Fibroblast of the aortic adventitia (primary cell): ENCODE measurements around the gene RLF. TPM values are rescaled to one million over a fixed set of nuclear protein-coding genes. Genes with fewer than 3 reads are reported as not detected.

Experiments used
- DNase-seq: peaks from one replicate; pipeline ENCODE4 v3.0.0-alpha.2; 2010; ENCODE audit warnings: low read depth
- H3K4me3 ChIP-seq: 2 replicates; pipeline ENCODE4 v1.5.1; 2011; ENCODE audit warnings: low read depth, mild to moderate bottlenecking, control low read depth, low read length, moderate library complexity
- total RNA-seq: library from RNA; depleted of rRNA; stranded (reverse); fragments of >200 nt; gene quantifications from 2 replicates; pipeline ENCODE4 v1.2.3, GENCODE V29; 2012; ENCODE audit warnings: low replicate concordance
- TF ChIP-seq, protein P1 (sequence below): IDR thresholded peaks from 2 replicates; pipeline ENCODE4 v1.5.1; 2011; ENCODE audit warnings: mild to moderate bottlenecking, low read length, control low read depth, inconsistent platforms; ENCODE audit not compliant: insufficient read depth

RLF gene
- total RNA-seq, 1 donor, result 21.9 TPM

DNA sequence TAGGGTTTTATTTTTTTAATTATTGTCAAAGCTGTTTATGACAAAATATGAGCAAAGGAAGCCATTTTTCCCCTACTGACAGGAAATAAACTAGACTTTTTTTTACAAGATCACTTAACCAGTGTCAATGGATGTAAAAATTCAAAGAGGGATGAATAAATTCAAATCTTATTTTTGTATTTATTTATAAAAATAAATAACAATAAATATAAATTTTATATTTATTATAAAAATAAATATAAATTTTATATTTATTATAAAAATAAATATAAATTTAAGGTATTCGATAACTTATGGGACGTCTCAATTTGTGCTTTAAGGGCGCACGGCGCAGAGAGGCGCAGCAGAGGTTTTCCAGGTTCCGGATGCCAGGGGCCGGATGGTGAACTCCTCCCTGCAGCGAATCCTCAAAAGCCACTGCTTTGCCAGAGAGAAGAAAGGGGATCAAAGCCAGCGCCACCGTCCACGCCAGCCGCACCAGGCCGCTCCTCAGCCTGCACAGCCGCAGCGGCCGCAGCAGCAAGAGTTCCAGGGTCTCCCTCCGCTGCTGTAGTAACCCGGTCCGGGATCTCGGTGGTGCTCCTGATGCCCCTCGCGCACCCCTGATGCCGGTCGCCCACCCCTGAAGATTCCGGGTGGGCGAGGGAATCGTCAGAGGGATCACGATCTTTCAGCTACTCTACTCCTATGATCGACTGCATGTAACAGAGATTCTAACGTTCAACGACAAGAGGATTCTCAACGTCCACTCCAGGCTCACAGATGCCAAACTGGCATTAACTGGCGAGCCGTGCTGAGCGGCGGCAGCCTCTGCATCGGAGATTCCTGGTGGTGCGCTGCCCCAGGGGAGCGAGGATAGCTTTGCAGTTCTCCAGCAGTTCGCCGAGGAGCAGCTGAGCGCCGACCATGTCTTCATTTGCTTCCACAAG is 28.5 kb upstream of the RLF start:
- peak overlapping the region; percentile 17 for H3K4me3 ChIP-seq
- no peak for DNase-seq
- TF ChIP-seq, protein P1, sequence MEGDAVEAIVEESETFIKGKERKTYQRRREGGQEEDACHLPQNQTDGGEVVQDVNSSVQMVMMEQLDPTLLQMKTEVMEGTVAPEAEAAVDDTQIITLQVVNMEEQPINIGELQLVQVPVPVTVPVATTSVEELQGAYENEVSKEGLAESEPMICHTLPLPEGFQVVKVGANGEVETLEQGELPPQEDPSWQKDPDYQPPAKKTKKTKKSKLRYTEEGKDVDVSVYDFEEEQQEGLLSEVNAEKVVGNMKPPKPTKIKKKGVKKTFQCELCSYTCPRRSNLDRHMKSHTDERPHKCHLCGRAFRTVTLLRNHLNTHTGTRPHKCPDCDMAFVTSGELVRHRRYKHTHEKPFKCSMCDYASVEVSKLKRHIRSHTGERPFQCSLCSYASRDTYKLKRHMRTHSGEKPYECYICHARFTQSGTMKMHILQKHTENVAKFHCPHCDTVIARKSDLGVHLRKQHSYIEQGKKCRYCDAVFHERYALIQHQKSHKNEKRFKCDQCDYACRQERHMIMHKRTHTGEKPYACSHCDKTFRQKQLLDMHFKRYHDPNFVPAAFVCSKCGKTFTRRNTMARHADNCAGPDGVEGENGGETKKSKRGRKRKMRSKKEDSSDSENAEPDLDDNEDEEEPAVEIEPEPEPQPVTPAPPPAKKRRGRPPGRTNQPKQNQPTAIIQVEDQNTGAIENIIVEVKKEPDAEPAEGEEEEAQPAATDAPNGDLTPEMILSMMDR, result no peak

DNA sequence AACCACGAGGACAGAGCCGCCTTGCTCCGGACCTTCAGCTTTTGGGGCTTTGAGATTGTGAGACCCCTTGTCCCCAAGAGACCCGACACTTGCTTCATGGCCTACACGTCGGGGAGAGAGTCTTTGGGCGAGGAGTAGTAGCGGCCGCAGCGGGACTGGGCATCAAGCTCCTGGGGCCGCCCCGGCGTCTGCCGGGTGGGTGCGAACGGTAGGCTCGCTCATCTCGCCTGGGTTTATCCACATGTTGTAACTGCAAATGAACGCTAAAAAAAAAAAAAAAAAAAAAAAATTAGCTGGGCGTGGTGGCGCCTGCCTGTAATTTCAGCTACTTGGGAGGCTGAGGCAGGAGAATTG is 27.9 kb upstream of the RLF start:
- DNase-seq, result no peak
- no peak overlapping the region for H3K4me3 ChIP-seq
- TF ChIP-seq, protein P1, result no peak

DNA sequence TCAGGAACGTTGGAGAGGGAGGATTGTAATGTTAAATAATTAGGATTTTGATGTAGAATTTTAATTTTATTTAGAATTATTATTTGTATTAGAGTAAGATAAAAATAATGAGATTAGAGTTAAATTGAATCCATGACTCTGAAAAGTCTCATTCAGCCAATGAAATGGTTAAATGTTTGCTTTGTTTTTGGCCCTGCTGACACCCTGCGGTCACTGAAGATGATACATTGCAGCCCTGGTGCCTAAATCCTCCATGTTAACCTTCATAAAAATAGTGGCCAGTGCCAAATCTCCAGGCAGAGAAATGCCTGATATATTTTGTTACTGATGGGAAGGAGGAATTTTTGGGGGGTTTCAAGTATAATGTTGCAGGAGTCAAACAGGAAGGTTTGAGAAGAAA is 27.3 kb upstream of the RLF start:
- no peak for DNase-seq
- TF ChIP-seq, protein P1, result no peak

DNA sequence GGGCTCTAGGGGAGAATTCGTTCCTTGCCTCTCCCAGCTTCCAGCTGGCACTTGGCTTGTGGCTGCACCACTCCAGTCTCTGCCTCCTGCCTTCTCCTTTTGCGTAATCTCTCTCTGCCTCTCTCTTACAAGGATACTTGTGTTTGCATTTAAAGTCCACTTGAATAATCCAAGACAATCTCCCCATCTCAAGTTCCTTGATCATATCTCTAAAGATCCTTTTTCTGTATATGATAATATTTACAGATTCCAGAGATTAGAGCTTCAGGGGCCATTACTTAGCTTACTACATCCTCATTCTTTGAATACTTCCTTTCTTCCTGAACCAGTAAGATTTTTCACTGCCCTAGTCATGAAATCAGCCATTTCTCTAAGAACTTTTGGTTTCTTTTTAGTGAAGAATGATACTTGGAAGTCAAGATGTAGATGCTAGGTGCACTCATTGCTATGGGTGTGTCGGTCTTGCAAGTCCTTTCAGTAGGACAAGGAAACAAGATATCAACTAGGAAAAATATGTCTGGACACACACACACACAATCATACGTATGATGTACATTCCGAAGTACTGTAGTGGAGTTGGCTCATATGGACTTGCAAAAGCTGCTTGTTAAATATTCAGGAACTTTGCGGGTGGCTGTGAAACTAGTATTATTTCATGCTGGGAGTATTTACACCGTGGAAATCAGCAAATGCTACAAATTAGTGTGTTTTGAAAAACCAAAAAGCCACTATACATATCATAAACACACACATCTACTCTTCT is 20.8 kb upstream of the RLF start:
- DNase-seq, result peak; percentile 43
- TF ChIP-seq, protein P1, result no peak
- H3K4me3 ChIP-seq, result no peak overlapping the region

More for the DNA sequence above, 27.3 kb upstream of the RLF start:
- H3K4me3 ChIP-seq, result no peak overlapping the region

DNA sequence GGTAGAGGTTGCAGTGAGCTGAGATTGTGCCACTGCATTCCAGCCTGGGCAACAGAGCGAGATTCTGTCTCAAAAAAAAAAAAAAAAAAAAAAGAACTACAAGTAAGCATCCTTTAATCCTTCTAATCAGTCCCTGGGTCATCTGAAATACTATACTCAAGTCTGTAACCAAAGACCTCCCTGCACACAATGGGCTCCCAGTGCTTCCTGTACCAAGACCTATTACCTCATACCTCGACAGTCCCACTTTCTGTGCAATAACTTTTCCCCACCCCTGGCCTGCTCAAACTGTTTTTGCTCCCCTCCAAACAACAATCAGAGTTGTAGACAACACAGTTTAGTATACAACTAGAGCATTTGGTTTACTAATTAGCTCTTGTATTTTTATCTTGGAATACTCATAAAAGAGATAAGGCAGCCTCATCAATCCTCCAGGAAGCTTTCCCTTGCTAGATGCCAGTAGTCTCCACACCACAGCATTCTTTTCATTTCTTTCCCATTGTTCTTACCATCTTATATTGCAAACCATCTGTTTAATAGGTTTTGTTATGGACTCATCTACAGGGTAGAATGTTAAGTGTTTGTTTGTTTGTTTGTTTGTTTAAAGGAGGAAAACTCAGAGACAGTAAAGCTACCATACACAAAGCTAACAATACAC is 19.2 kb upstream of the RLF start:
- no peak overlapping the region for H3K4me3 ChIP-seq
- TF ChIP-seq, protein P1, result no peak
- no peak for DNase-seq

DNA sequence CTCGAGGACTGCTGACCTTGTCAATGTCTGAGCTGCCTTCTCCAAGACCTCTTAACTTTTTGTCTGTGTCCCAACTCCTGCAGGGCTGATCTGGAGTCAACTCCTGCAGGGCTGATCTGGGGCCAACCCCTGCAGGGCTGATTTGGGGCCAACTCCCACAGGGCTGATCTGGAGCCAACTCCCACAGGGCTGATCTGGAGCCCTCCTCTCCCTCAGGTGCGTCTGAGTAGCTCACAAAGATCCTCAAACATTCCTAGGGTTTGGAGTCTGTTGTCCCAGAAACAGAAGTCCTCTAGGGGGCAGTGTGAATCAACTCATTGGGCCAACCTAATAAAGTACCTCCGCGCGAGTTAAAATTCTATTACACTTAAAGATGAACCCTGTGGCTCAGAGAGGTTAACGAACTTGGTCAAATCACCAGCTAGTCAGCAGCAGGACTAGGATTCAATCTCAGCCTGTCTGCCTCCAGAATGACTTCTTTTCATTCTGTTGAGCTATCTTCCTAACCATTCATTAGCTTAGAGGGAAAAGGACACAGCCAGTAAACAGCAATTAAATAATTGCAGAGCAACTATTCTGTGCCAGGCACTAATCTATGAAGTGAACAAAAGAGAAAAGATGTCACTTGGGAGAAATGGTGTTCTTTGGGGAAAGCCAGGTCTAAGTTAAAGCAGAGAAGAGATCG is 17.2 kb upstream of the RLF start:
- TF ChIP-seq, protein P1, result peak; percentile 81
- peak; percentile 79 for DNase-seq
- H3K4me3 ChIP-seq, result no peak overlapping the region
